RPMI8226 (cell line): Measurements from ENCODE around the gene RSBN1.

Experiments used
- DNase-seq: peaks from one replicate; pipeline ENCODE4 v3.0.0-alpha.2; 2015

The RSBN1 gene

GRCh38 chr1:113811156-113811887, 954 bp downstream of the RSBN1 start:
- DNase-seq = peak; percentile 31

DNA sequence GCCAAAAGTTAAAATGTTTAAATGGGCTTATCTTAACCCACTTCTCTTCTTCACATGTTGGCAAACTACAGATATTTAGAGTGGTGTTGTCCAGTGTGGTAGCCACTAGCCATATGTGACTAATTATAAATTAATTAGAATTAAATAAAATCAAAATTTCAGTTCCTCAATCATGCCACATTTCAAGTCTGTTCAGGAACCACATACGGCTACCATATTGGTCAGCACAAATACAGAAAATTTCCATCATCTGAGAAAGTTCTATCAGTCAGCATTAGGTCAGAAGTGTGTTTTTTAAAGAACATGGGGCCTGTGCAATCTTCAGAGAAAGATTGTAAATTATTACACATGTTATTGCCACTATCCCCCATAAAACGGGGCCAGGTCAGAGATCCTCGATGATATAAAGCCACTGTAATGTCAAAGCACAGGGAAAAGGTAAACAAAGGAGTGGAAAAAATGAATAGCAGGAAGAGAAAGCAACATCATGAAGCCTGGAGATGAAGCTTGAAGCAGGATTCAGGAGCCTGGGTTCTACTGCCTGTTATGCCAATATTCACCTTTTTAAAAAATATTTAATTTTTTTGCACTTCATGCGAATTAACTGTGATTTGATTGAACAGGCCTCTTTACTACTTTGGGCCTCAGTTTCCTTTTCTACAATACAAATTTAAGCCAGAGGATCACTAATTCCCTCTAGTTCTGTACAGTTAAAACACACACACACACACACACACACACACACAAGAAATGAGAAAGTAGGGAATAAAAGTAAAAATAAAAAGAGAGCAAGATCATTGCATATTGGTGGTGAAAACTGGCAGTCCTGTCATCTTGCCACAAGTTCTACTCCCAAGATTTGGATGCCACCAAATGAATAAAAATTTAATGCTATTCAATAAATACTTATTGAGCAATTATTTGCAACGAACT, 2.3 kb downstream of the RSBN1 start:
- DNase-seq = peak; percentile 3

GRCh38 chr1:113808450-113809195, 3.7 kb downstream of the RSBN1 start:
- no peak for DNase-seq

DNA sequence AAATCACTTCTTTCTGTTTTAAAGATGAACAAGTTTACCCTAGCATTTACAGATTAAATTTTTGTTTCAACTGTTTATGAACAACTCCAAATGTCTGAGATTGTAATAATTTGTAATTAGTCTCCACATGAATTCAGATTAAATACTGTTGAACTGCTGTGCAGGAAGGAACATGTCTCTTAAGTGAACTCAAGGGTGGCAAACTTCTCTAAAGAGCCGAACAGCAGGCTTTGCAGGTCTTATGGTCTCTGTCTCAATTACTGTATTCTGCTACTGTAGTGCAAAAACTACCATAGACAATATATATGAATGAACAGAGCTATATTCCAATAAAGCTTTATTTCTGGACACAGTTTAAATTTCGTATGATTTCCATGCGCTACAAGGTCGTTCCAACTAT, 6.6 kb downstream of the RSBN1 start:
- no peak for DNase-seq

- DNase-seq = no peak
Observed at GRCh38 chr1:113805256-113805531, 7.1 kb downstream of the RSBN1 start.

GRCh38 chr1:113804421-113805255, 7.6 kb downstream of the RSBN1 start:
- no peak for DNase-seq

DNA sequence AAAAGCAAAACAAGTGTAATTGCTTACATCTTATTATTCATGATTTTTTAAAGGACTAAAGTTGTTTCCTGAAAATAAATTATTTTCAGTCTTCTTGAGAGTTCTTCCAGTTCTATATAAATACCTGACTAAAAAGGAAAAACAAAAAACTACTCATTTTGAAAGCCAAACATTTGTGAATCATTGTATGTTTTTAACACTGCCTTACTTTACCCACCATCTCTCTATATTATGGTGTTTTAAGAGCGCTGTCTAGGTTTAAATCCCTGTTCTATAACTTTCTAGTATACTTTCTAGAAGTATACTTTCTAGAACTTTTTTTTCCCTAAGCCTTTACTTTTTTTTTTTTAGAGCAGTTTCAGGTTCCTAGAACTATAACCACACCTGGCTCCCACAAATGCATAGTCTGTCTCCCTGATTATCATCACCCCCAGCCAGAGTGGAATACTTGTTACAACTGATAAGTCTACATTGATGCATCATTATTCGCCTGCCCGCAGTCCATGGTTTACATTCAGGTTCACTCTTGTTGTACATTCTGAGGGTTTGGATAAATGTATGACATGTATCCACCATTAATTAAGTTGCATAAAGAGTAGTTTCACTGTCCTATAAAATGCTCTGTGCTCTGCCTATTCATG, 9.8 kb downstream of the RSBN1 start:
- no peak for DNase-seq

- no peak for DNase-seq
Observed at GRCh38 chr1:113800487-113800886, 11.8 kb downstream of the RSBN1 start.

GRCh38 chr1:113797472-113797871, 14.8 kb downstream of the RSBN1 start:
- DNase-seq = no peak

DNA sequence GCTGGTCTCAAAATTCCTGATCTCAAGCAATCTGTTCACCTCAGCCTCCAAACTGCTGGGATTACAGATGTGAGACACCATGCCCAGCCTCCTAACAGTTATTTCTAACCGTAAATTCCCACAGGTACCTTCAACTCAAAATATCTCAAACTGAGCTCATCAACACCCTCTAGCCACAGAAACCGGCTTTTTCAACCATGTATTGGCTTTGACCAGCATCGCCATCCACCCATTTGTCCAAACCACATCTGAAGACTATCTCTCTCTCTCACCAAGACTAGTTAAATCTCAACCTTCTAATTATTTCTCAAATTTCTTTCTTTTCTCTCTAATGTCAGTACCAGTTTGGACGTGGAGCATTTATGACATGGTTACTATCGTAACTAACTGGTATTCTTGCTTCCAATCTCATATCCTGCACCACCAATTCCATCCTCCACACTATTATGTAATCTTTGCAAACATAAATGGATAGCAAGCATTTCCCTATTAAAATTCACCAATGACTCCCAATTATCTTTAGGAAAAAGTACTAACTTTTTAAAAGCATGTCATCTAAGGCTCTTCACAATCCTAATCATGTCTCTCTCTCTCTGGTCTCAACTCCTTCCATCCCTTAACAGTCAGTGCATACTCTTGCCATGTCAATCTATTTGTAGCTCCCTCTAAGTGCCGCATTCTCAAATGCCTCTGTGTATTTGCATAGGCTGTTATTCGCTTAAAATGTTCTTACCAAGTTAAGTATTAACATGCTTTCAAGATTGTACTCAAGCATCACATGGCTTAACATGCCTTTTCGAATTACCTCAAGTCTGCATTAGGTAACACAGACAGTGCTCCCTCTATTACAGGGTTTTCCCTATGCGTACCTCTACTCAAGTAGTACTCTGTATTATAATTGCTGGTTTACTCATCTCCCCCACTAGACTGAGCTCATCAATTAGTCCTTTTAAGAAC, 18.1 kb downstream of the RSBN1 start:
- DNase-seq = no peak

DNA sequence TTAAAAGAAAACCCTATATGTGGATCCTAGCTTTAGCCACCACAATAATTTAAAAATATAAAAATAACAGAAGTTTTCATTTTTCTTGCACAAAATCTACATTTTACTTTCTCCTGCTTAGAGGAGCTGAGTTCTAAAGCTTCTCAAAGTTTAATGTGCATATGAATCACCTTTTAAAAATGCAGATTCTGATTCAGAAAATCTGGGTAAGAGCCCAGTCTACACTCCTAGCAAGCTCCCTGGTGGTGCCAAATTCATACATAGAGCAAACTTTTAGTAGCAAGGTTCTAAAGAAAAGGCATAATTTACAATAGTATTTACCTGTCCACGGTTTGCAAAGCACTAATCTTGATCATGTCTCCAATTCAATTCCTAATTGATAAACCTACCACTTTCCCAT, 19.3 kb downstream of the RSBN1 start:
- no peak for DNase-seq

DNA sequence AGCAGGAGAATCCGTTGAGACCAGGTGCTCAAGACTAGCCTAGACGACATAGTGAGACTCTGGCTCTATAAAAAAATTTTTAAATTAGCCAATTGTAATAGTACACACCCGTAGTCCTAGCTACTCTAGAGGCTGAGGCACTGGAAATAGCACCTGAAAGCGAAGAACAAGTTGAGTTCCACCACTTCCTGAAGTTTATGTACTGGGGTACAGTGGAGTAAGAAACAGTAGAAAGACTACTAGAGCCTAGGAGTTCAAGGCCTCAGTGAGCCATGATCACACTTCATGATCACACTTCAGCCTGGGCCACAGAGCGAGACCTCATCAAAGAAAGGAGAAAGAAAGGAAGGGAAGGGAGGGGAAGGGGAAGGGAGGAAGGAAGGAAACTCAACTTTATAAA, 19.8 kb downstream of the RSBN1 start:
- DNase-seq = no peak

GRCh38 chr1:113788802-113789201, 23.5 kb downstream of the RSBN1 start:
- no peak for DNase-seq

DNA sequence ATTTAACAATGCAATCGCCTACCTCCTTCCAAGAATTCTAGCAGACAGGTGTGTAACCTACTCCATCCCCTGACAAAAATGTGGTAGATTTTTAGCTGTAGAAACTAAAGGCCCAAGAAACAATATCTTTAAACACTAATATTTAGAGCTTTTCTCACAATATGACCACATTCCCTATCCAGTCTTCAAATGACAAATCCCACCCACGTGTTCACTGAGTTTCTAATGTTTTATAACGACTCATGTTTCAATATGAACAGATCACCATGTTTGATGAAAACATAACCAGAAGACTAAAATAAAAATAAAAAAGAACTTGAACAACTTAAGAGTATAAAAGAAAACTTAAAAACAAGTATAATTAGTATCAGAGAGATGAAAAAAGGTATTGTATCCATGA, 24.6 kb downstream of the RSBN1 start:
- DNase-seq = no peak

- DNase-seq = no peak
Observed at GRCh38 chr1:113786069-113786468, 26.2 kb downstream of the RSBN1 start.

- DNase-seq = no peak
Observed at GRCh38 chr1:113784104-113784779, 28.0 kb downstream of the RSBN1 start.

DNA sequence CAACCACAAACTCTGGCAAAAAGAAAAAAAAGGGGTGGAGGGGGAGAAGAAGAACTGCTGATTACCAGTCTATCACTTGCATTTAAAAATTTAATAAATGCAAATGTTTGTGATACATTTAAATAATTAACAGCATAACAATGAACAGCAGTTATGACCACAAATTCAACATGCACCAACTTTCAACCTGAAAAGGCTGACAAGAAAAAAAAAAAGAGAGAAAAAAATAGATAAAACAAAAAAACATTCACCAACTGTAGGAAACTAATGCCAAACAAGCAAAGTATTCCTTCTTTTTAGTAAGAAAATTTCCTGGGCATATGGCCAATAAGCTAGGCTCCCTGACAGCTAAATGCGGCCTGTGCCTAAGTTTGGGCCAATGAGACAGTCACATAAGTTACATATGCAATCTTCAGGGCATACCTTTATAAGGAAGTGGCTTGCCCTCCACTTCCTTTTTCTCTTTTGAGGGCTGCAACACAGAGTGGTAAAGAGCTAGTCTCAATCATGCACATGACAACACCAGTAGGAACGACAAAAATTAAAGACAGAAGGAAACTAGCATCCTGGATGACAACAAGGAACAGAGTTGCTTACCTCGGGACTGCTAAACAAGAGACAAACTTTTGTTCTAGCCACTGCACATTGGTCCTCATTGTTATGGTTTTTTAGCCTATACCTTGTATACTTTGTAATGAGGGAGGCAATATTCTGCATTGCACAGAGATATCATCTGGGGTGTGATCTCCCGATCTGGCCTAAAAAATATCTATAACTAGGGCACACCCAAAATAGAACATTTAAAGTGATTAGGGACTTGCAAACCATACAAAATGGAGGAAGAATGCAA, 28.8 kb downstream of the RSBN1 start:
- DNase-seq = peak; percentile 76

DNA sequence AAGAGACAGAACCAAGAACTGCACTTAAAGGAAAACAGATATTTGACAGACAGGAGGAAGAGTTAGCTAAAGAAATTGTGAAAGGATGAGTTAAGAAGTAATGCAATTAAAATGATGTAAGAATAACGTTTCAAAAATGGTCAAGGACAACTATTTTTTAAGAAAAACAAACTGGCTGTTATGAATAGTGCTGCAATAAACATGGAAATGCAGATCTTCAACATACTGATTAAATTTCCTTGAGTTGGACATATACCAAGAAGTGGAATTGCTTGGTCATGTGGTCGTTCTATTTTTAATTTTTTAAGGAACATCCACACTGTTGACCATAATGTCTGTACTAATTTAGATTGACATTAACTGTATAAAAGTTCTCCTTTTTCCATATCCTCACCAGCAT, 29.9 kb downstream of the RSBN1 start:
- no peak for DNase-seq

DNA sequence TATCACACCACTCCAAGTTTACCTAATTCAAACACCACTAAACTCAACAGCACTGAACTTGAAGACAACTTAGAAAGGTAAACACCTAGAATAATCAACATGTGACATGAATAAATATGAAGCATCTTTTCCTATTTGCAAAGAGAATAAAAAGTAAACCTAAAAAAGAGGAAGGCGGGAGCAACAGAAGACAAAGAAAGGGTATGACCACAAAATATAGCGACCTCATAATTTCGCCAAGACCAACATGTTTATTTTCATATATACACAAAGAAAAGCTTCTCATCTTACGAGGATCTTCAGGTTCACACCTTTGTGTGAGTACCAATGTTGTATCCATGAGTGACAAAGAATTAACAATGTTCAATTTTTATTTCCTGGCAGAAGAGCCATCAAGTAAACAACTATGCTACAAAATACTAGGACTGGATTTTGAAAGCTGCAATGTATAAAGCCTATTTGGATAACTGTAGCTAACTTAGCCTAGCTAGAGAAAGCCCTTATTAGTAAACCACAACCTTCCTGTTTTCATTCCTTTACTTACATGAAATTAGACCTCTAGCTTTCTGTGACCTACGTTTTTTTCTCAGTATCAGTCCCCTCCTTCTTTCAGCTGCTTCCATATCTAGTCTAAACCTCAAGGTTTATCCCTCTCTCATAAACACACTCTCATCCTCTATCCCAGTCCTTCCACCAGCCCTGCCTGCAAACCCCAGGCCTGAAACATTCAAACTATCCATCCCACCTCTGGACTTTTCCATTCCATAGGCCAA, 31.7 kb downstream of the RSBN1 start:
- peak; percentile 7 for DNase-seq
